ENCODE results near the gene IPCEF1.

DNA sequence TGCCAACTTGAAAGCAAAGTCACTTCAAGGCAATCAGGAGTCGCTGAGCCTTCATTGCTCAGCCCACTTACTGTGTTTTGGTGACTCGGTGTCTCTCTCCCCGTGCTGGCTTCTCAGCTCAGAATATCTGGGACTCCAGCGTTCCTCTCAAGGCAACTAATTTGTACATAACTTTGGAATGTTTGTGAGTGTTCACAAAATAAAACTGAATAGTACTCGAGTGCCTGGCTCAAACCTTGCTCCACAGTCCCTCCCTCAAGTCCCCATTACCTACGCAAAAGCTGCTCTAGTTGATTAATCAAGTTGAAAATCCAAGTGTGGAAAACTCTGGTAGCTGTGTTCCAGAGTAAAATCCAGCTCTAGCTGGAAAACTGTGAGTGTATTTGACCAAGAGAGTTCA, 8.6 kb downstream of the IPCEF1 start:
- TF ChIP-seq, protein P1, sequence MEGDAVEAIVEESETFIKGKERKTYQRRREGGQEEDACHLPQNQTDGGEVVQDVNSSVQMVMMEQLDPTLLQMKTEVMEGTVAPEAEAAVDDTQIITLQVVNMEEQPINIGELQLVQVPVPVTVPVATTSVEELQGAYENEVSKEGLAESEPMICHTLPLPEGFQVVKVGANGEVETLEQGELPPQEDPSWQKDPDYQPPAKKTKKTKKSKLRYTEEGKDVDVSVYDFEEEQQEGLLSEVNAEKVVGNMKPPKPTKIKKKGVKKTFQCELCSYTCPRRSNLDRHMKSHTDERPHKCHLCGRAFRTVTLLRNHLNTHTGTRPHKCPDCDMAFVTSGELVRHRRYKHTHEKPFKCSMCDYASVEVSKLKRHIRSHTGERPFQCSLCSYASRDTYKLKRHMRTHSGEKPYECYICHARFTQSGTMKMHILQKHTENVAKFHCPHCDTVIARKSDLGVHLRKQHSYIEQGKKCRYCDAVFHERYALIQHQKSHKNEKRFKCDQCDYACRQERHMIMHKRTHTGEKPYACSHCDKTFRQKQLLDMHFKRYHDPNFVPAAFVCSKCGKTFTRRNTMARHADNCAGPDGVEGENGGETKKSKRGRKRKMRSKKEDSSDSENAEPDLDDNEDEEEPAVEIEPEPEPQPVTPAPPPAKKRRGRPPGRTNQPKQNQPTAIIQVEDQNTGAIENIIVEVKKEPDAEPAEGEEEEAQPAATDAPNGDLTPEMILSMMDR (IDR thresholded peaks at IDR 0.05), result no peak
- no peak for TF ChIP-seq EP300 (IDR thresholded peaks at IDR 0.05)

All from suprapubic skin (tissue), 3 donors.